Measurements from ENCODE around the gene LY9. TPM values are rescaled to one million over a fixed set of nuclear protein-coding genes. Genes with fewer than 3 reads are reported as not detected.
A peak's percentile ranks its signal among the peaks of the same experiment; 100 is the strongest.

LY9 gene
- total RNA-seq, 4 donors from 2014 or later: 1.6 to 39.6 (median 3.6) TPM

DNA sequence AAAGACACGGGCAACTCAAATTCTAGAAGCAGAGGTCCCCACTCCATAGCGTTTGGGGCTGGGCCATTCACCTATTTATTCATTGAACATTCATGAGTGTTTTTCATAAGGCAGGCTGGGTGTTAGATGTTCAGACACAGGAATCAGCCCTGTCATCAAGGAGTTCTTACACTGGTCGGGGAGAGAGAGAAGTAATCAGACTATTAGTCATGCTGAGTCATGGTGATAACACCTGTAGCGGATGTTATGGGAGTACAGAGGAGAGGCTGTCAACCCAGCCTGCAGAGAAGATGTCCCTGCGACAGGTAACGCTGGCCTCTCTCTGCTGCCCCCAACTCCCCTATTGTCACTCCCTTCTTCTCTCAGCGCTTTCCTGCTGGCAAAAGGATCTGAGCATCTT, 17.2 kb downstream of the LY9 start:
- Histone ChIP-seq H3K27ac (no peak overlapping the region), H3K4me1 (peaks cover 0 to 1% (median 0%) of the 10 kb centered on the region in 4 donors), H3K9me3 (no peaks in the 10 kb centered on the region), H3K27me3 (no peaks in the 10 kb centered on the region), H3K4me3 (no peak overlapping the region), H3K36me3 (no peaks in the 10 kb centered on the region)
- no peak for TF ChIP-seq POLR2A (IDR thresholded peaks at IDR 0.05)
- TF ChIP-seq, protein P1, sequence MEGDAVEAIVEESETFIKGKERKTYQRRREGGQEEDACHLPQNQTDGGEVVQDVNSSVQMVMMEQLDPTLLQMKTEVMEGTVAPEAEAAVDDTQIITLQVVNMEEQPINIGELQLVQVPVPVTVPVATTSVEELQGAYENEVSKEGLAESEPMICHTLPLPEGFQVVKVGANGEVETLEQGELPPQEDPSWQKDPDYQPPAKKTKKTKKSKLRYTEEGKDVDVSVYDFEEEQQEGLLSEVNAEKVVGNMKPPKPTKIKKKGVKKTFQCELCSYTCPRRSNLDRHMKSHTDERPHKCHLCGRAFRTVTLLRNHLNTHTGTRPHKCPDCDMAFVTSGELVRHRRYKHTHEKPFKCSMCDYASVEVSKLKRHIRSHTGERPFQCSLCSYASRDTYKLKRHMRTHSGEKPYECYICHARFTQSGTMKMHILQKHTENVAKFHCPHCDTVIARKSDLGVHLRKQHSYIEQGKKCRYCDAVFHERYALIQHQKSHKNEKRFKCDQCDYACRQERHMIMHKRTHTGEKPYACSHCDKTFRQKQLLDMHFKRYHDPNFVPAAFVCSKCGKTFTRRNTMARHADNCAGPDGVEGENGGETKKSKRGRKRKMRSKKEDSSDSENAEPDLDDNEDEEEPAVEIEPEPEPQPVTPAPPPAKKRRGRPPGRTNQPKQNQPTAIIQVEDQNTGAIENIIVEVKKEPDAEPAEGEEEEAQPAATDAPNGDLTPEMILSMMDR (IDR thresholded peaks at IDR 0.05): no peak
- peak in 1 of 3 donors; percentile 62 for DNase-seq

DNA sequence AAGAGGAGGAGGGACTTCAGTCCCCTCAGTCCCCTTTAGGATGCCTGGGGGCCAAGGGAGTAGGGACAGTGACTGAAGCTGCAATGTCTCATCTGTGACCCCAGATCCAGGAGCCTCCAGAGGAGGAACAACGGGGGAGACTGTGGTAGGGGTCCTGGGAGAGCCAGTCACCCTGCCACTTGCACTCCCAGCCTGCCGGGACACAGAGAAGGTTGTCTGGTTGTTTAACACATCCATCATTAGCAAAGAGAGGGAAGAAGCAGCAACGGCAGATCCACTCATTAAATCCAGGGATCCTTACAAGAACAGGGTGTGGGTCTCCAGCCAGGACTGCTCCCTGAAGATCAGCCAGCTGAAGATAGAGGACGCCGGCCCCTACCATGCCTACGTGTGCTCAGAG, 18.3 kb downstream of the LY9 start:
- Histone ChIP-seq H3K27ac (no peak overlapping the region), H3K4me1 (no peaks in the 10 kb centered on the region), H3K9me3 (no peaks in the 10 kb centered on the region), H3K27me3 (no peaks in the 10 kb centered on the region), H3K36me3 (no peaks in the 10 kb centered on the region), H3K4me3 (no peak overlapping the region)
- TF ChIP-seq POLR2A (IDR thresholded peaks at IDR 0.05): no peak
- TF ChIP-seq, protein P1 (IDR thresholded peaks at IDR 0.05): no peak
- DNase-seq: no peak

DNA sequence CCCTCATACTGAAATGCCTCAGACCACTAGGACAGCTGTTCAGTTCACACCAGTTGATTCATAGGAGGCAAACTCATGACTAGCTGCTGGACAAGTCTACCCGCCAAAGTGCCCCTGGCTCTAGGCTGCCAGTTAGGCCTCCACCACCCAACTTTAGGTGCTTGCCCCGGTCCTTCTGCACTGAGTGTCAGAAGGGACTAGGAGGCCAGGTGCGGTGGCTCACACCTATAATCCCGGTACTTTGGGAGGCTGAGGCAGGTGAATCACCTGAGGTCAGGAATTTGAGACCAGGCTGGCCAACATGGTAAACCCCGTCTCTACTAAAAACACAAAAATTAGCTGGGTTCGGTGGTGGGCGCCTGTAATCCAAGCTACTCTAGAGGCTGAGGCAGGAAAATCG, 18.9 kb downstream of the LY9 start:
- Histone ChIP-seq H3K27me3 (no peaks in the 10 kb centered on the region), H3K4me3 (no peak overlapping the region), H3K36me3 (no peaks in the 10 kb centered on the region), H3K9me3 (no peaks in the 10 kb centered on the region), H3K27ac (no peak overlapping the region), H3K4me1 (no peaks in the 10 kb centered on the region)
- no peak for TF ChIP-seq POLR2A (IDR thresholded peaks at IDR 0.05)
- TF ChIP-seq, protein P1 (IDR thresholded peaks at IDR 0.05): no peak
- no peak for DNase-seq

DNA sequence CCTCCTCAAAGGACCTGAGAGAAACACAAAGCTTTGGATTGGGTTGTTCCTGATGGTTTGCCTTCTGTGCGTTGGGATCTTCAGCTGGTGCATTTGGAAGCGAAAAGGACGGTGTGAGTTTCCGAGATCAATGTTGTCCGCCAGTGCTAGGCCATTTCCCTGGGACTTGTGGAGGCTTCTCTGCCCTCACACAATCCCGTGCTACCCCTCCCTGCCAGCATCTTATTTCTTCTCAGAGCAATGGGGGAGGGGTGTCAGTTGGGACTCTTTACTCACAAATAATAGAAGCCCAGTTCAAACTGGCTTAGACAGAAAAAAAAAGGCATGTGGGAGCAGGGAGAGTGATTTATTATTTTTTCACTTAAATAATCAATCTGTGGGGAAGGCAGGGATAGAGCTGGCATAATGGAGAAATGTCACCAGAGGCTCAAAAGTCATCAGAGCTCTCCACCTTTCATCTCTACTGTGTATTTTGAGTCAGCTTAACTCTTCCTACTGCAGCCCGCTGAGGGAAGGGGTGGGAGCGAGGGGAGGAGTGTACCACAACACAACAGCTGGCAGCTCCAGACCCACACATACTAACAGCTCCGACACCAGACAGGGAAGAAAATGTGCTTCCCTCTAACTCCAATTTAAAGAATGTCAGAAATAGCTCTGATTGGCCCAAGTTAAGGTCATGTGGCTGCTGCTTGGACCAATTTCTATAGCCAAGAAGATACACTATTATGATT, 22.4 kb downstream of the LY9 start:
- no peak for TF ChIP-seq POLR2A (IDR thresholded peaks at IDR 0.05)
- TF ChIP-seq, protein P1 (IDR thresholded peaks at IDR 0.05): no peak
- Histone ChIP-seq H3K27me3 (no peaks in the 10 kb centered on the region), H3K4me3 (no peak overlapping the region), H3K36me3 (no peaks in the 10 kb centered on the region), H3K9me3 (no peaks in the 10 kb centered on the region), H3K4me1 (no peaks in the 10 kb centered on the region), H3K27ac (no peak overlapping the region)
- DNase-seq: no peak

DNA sequence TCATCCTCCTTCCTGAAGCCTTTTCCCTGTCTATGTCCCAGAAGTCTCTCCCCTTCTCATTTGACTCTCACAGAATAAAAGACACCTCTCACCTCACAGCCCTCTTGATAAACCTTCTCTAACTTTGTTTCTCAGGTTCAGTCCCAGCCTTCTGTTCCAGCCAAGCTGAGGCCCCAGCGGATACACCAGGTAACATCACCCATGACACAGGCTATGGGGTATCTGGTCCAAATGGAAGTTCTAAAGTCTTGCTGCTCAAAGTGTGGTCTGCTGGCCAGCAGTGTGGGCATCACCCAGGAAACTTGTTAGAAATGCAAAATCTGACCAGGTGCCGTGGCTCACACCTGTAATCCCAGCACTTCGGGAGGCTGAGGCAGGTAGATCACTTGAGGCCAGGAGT, 23.2 kb downstream of the LY9 start:
- no peak for DNase-seq
- Histone ChIP-seq H3K9me3 (no peaks in the 10 kb centered on the region), H3K36me3 (no peaks in the 10 kb centered on the region), H3K27me3 (no peaks in the 10 kb centered on the region), H3K27ac (no peak overlapping the region), H3K4me3 (no peak overlapping the region), H3K4me1 (no peaks in the 10 kb centered on the region)
- TF ChIP-seq POLR2A (IDR thresholded peaks at IDR 0.05): no peak
- TF ChIP-seq, protein P1 (IDR thresholded peaks at IDR 0.05): no peak
